Vagina (tissue), 2 donors: ENCODE measurements around the gene THADA. TPM values are rescaled to one million over a fixed set of nuclear protein-coding genes. Genes with fewer than 3 reads are reported as not detected.
"Not testable (repeated sequence)": the region's sequence is repeated elsewhere in the genome, so short reads cannot be mapped to it uniquely, and the experiment has no call there.

Source experiments
- DNase-seq, 2 donors: peaks; one replicate each; pipeline ENCODE4 v3.0.0-alpha.2; 2017; ENCODE audit errors: extremely low spot score in 2 of 2
- H3K27ac ChIP-seq: fragments of 200-600 bp; sonication (generic); one replicate; pipeline ENCODE4 v1.5.1; 2019
- H3K27me3 ChIP-seq: fragments of 200-600 bp; sonication (generic); one replicate; pipeline ENCODE4 v1.5.1; 2019
- H3K36me3 ChIP-seq, 2 donors: fragments of 200-600 bp; sonication (generic); one replicate each; pipeline ENCODE4 v1.5.1; 2017 to 2019
- H3K4me1 ChIP-seq: fragments of 200-600 bp; sonication (generic); one replicate; pipeline ENCODE4 v1.5.1; 2019
- H3K4me3 ChIP-seq, 2 donors: fragments of 200-600 bp; sonication (generic); 1 replicate in 1 of 2; 2 replicates in 1 of 2; pipeline ENCODE4 v1.5.1; 2016 to 2019
- H3K9me3 ChIP-seq: fragments of 200-600 bp; sonication (generic); one replicate; pipeline ENCODE4 v1.5.1; 2019
- CTCF ChIP-seq, 3 experiments: fragments of 450-650 bp in 2 of 3; fragments of 200-600 bp in 1 of 3; sonication (generic) in 1 of 3; IDR thresholded peaks; one replicate each; pipeline ENCODE4 v1.5.1; 2017 to 2019; ENCODE audit warnings: antibody characterized with exemption in 3 of 3, mild to moderate bottlenecking in 2 of 3, moderate library complexity in 2 of 3
- POLR2A ChIP-seq, 2 donors: fragments of 450-650 bp; IDR thresholded peaks; one replicate each; pipeline ENCODE4 v1.6.1; 2017; ENCODE audit warnings: antibody characterized with exemption in 2 of 2, mild to moderate bottlenecking in 2 of 2, moderate library complexity in 2 of 2
- POLR2AphosphoS5 ChIP-seq, 2 donors: sonication (generic); formaldehyde crosslinking; IDR thresholded peaks; one replicate each; pipeline ENCODE4 v1.9.0; 2017; ENCODE audit warnings: antibody characterized with exemption in 2 of 2, mild to moderate bottlenecking in 2 of 2, low read depth in 1 of 2; ENCODE audit not compliant: insufficient read depth in 1 of 2
- intact Hi-C: fragments of 100-400 bp; cut with DNase I; formaldehyde crosslinking; loops from one replicate; pipeline ENCODE4 v1.15.1; 2023
- total RNA-seq: library from RNA; depleted of rRNA; stranded (reverse); fragments of >200 nt; gene quantifications from one replicate; pipeline ENCODE4 v1.2.3, GENCODE V29; 2016

The THADA gene
- total RNA-seq, 1 donor from 2014 or later = 32.2 TPM

- TF ChIP-seq CTCF (IDR thresholded peaks at IDR 0.05) = no peak
- no peak for TF ChIP-seq POLR2AphosphoS5 (IDR thresholded peaks at IDR 0.05; ENCODE audit: insufficient read depth in 1 of 2, low read depth in 1 of 2)
- no peak for TF ChIP-seq POLR2A (IDR thresholded peaks at IDR 0.05)
- Histone ChIP-seq H3K36me3 (no peaks in the 10 kb centered on the region), H3K4me1 (peaks cover 42% of the 10 kb centered on the region), H3K9me3 (no peaks in the 10 kb centered on the region), H3K27ac (peak overlapping the region; percentile 64), H3K27me3 (no peaks in the 10 kb centered on the region), H3K4me3 (no peak overlapping the region)
- intact Hi-C loops = no loop called here
- DNase-seq = no peak
Measured at GRCh38 chr2:43539436-43539835, 56.4 kb downstream of the THADA start.

- no peak overlapping the region for H3K4me3 ChIP-seq
- H3K4me1 ChIP-seq = peaks cover 42% of the 10 kb centered on the region
- peak overlapping the region; percentile 64 for H3K27ac ChIP-seq
- no peak for TF ChIP-seq POLR2AphosphoS5 (IDR thresholded peaks at IDR 0.05; ENCODE audit: insufficient read depth in 1 of 2, low read depth in 1 of 2)
- no peak for TF ChIP-seq CTCF (IDR thresholded peaks at IDR 0.05)
- no peak for TF ChIP-seq POLR2A (IDR thresholded peaks at IDR 0.05)
- H3K9me3 ChIP-seq = no peaks in the 10 kb centered on the region
- intact Hi-C loops = no loop called here
- no peak for DNase-seq
- no peaks in the 10 kb centered on the region for H3K36me3 ChIP-seq
- H3K27me3 ChIP-seq = no peaks in the 10 kb centered on the region
Measured at GRCh38 chr2:43538034-43538670, 57.7 kb downstream of the THADA start.

GRCh38 chr2:43537137-43537536 is 58.7 kb downstream of the THADA start:
- no peak for DNase-seq
- intact Hi-C loops = no loop called here
- H3K4me3 ChIP-seq = no peak overlapping the region
- H3K4me1 ChIP-seq = peaks cover 37% of the 10 kb centered on the region
- no peaks in the 10 kb centered on the region for H3K9me3 ChIP-seq
- H3K36me3 ChIP-seq = no peaks in the 10 kb centered on the region
- peak overlapping the region; percentile 64 for H3K27ac ChIP-seq
- TF ChIP-seq POLR2AphosphoS5 (IDR thresholded peaks at IDR 0.05; ENCODE audit: insufficient read depth in 1 of 2, low read depth in 1 of 2) (no peak), CTCF (IDR thresholded peaks at IDR 0.05) (no peak), POLR2A (IDR thresholded peaks at IDR 0.05) (no peak)
- H3K27me3 ChIP-seq = no peaks in the 10 kb centered on the region

GRCh38 chr2:43534569-43534968 is 61.3 kb downstream of the THADA start:
- intact Hi-C loops = no loop called here
- Histone ChIP-seq H3K9me3 (no peaks in the 10 kb centered on the region), H3K27me3 (no peaks in the 10 kb centered on the region), H3K4me3 (no peak overlapping the region), H3K36me3 (no peaks in the 10 kb centered on the region), H3K27ac (no peak overlapping the region), H3K4me1 (peaks cover 16% of the 10 kb centered on the region)
- DNase-seq = no peak
- TF ChIP-seq CTCF (IDR thresholded peaks at IDR 0.05) = no peak
- no peak for TF ChIP-seq POLR2AphosphoS5 (IDR thresholded peaks at IDR 0.05; ENCODE audit: insufficient read depth in 1 of 2, low read depth in 1 of 2)
- TF ChIP-seq POLR2A (IDR thresholded peaks at IDR 0.05) = no peak

GRCh38 chr2:43532572-43532971 is 63.3 kb downstream of the THADA start:
- H3K27me3 ChIP-seq, DNase-seq, intact Hi-C loops, H3K4me1 ChIP-seq, H3K4me3 ChIP-seq, H3K9me3 ChIP-seq, H3K27ac ChIP-seq, H3K36me3 ChIP-seq: not testable (repeated sequence)
